ENCODE measurements around the gene THSD7A. TPM values are rescaled to one million over a fixed set of nuclear protein-coding genes. Genes with fewer than 3 reads are reported as not detected.

Gene THSD7A, protein sequence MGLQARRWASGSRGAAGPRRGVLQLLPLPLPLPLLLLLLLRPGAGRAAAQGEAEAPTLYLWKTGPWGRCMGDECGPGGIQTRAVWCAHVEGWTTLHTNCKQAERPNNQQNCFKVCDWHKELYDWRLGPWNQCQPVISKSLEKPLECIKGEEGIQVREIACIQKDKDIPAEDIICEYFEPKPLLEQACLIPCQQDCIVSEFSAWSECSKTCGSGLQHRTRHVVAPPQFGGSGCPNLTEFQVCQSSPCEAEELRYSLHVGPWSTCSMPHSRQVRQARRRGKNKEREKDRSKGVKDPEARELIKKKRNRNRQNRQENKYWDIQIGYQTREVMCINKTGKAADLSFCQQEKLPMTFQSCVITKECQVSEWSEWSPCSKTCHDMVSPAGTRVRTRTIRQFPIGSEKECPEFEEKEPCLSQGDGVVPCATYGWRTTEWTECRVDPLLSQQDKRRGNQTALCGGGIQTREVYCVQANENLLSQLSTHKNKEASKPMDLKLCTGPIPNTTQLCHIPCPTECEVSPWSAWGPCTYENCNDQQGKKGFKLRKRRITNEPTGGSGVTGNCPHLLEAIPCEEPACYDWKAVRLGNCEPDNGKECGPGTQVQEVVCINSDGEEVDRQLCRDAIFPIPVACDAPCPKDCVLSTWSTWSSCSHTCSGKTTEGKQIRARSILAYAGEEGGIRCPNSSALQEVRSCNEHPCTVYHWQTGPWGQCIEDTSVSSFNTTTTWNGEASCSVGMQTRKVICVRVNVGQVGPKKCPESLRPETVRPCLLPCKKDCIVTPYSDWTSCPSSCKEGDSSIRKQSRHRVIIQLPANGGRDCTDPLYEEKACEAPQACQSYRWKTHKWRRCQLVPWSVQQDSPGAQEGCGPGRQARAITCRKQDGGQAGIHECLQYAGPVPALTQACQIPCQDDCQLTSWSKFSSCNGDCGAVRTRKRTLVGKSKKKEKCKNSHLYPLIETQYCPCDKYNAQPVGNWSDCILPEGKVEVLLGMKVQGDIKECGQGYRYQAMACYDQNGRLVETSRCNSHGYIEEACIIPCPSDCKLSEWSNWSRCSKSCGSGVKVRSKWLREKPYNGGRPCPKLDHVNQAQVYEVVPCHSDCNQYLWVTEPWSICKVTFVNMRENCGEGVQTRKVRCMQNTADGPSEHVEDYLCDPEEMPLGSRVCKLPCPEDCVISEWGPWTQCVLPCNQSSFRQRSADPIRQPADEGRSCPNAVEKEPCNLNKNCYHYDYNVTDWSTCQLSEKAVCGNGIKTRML (N-terminal part only)
- total RNA-seq: not detected

DNA sequence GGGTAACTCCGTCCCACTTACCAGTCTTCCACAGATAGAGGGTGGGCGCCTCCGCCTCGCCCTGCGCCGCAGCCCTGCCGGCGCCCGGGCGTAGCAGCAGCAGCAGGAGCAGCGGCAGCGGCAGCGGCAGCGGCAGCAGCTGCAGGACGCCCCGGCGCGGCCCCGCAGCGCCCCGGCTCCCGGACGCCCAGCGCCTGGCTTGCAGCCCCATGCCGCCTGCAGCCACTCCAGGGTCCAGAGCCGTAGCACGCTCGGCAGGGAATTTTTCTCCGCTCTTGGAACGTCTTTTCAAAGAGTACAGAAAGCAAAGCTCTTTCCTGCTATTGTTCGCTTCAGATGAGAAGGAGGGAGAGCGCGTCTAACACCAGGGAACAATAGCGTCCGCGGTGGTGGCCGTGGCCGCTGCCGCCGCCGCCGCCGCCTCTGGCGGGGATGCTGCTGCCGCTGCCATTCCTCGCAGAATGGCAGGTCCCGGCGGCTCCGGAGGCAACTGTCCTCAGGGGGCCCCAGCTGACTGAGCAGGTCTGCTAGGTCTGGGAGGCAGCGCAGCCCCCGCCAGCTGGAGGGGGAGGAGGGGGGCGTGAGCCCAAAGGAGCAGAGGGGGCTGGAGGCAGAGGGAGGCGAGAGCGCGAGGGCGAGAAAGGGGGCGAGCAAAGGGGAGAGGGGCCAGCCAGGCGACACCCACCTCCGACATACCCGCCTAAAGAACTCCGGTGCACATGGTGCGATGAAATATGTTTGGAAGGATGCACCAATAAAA is at the start of gene THSD7A:
THSD7A (minus strand) TSS at position 463 of the 760 bp plus-strand sequence; CDS start at position 211, 252 bp downstream.
- no peaks in the 10 kb centered on the region for H3K36me3 Mint-ChIP-seq (ENCODE audit: low read depth)
- ChIA-PET CTCF (no interaction called here), POLR2A (no interaction called here)
- peaks cover 42% of the 10 kb centered on the region for H3K27me3 Mint-ChIP-seq
- no peak within 1 kb of the TSS for H3K27ac Mint-ChIP-seq
- DNase-seq: no peak
- no peaks in the 10 kb centered on the region for H3K9me3 Mint-ChIP-seq
- no peak within 1 kb of the TSS for H3K4me3 Mint-ChIP-seq
- H3K4me1 Mint-ChIP-seq: peaks cover 7% of the 10 kb centered on the region

GRCh38 chr7:11881680-11882079 is 49.7 kb upstream of the THSD7A start:
- no peak for DNase-seq
- H3K36me3 Mint-ChIP-seq (ENCODE audit: low read depth): no peaks in the 10 kb centered on the region
- POLR2A ChIA-PET: no interaction called here
- H3K4me1 Mint-ChIP-seq: no peaks in the 10 kb centered on the region
- H3K9me3 Mint-ChIP-seq: no peaks in the 10 kb centered on the region
- no peak overlapping the region for H3K27ac Mint-ChIP-seq
- no peaks in the 10 kb centered on the region for H3K27me3 Mint-ChIP-seq
- no peak overlapping the region for H3K4me3 Mint-ChIP-seq
- CTCF ChIA-PET: no interaction called here

DNA sequence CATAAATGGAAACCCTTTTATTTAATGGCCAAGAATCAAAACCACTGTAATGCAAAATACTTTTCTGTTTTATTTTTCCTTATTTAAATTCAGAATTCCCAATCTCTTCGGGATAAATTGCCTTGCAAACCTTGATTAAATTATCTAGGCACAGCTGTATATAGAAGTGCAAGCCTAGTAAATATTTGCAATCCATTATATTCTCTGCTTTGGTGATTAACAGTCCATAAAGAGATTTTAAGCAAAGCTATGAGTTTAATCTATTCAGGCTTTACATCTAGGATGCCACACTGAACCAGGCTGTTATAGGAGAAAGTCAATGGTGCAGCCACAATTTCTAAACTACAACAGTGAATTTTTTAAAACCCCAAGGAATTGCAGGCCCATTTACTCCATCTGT is 43.6 kb upstream of the THSD7A start:
- H3K27ac Mint-ChIP-seq: no peak overlapping the region
- H3K36me3 Mint-ChIP-seq (ENCODE audit: low read depth): no peaks in the 10 kb centered on the region
- DNase-seq: no peak
- H3K9me3 Mint-ChIP-seq: no peaks in the 10 kb centered on the region
- ChIA-PET CTCF (no interaction called here), POLR2A (no interaction called here)
- no peak overlapping the region for H3K4me3 Mint-ChIP-seq
- no peaks in the 10 kb centered on the region for H3K27me3 Mint-ChIP-seq
- no peaks in the 10 kb centered on the region for H3K4me1 Mint-ChIP-seq

- POLR2A ChIA-PET: no interaction called here
- H3K27me3 Mint-ChIP-seq: no peaks in the 10 kb centered on the region
- CTCF ChIA-PET: no interaction called here
- DNase-seq: no peak
- H3K4me3 Mint-ChIP-seq: no peak overlapping the region
- H3K36me3 Mint-ChIP-seq (ENCODE audit: low read depth): no peaks in the 10 kb centered on the region
- no peaks in the 10 kb centered on the region for H3K4me1 Mint-ChIP-seq
- H3K9me3 Mint-ChIP-seq: peaks cover 7% of the 10 kb centered on the region
- no peak overlapping the region for H3K27ac Mint-ChIP-seq
Observed at GRCh38 chr7:11865671-11866070, 33.7 kb upstream of the THSD7A start.

- no peak for DNase-seq
- ChIA-PET POLR2A (no interaction called here), CTCF (no interaction called here)
- Mint-ChIP-seq H3K27ac (no peak overlapping the region), H3K9me3 (no peaks in the 10 kb centered on the region), H3K4me3 (no peak overlapping the region), H3K27me3 (no peaks in the 10 kb centered on the region), H3K4me1 (no peaks in the 10 kb centered on the region), H3K36me3 (ENCODE audit: low read depth) (no peaks in the 10 kb centered on the region)
Observed at GRCh38 chr7:11858622-11859302, 26.8 kb upstream of the THSD7A start.

DNA sequence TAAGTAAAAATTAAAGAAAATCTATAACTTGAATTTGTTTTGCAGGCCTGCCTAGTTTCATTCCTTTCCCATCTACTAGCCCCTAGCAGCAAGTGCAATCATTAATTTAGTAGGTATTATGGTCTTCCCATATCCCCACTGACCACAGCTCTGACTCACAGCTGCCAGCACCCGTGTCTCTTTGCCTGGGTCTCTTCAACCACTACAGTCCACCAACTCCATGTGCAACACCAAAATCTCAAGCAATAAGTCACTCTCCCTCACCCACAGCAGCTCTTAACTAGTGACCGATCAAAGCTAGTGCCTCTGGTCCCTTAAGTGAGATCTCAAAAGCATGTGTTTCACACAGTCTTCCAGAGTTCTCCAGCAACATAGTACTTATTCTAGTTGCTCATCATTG is 26.0 kb upstream of the THSD7A start:
- no peak overlapping the region for H3K27ac Mint-ChIP-seq
- H3K27me3 Mint-ChIP-seq: no peaks in the 10 kb centered on the region
- DNase-seq: no peak
- ChIA-PET CTCF (no interaction called here), POLR2A (no interaction called here)
- no peak overlapping the region for H3K4me3 Mint-ChIP-seq
- no peaks in the 10 kb centered on the region for H3K9me3 Mint-ChIP-seq
- H3K4me1 Mint-ChIP-seq: no peaks in the 10 kb centered on the region
- H3K36me3 Mint-ChIP-seq (ENCODE audit: low read depth): no peaks in the 10 kb centered on the region

- no peak for DNase-seq
- ChIA-PET POLR2A (no interaction called here), CTCF (no interaction called here)
- H3K36me3 Mint-ChIP-seq (ENCODE audit: low read depth): no peaks in the 10 kb centered on the region
- no peak overlapping the region for H3K27ac Mint-ChIP-seq
- no peaks in the 10 kb centered on the region for H3K27me3 Mint-ChIP-seq
- H3K9me3 Mint-ChIP-seq: no peaks in the 10 kb centered on the region
- no peak overlapping the region for H3K4me3 Mint-ChIP-seq
- H3K4me1 Mint-ChIP-seq: no peaks in the 10 kb centered on the region
Observed at GRCh38 chr7:11848251-11848650, 16.3 kb upstream of the THSD7A start.

GRCh38 chr7:11847336-11847735 is 15.3 kb upstream of the THSD7A start:
- ChIA-PET POLR2A (no interaction called here), CTCF (no interaction called here)
- Mint-ChIP-seq H3K4me3 (no peak overlapping the region), H3K36me3 (ENCODE audit: low read depth) (no peaks in the 10 kb centered on the region), H3K4me1 (no peaks in the 10 kb centered on the region), H3K9me3 (no peaks in the 10 kb centered on the region), H3K27ac (no peak overlapping the region), H3K27me3 (no peaks in the 10 kb centered on the region)
- no peak for DNase-seq

GRCh38 chr7:11846361-11846955 is 14.5 kb upstream of the THSD7A start:
- Mint-ChIP-seq H3K36me3 (ENCODE audit: low read depth) (no peaks in the 10 kb centered on the region), H3K27ac (no peak overlapping the region), H3K4me1 (no peaks in the 10 kb centered on the region), H3K4me3 (no peak overlapping the region), H3K9me3 (no peaks in the 10 kb centered on the region), H3K27me3 (no peaks in the 10 kb centered on the region)
- ChIA-PET CTCF (no interaction called here), POLR2A (no interaction called here)
- DNase-seq: no peak

DNA sequence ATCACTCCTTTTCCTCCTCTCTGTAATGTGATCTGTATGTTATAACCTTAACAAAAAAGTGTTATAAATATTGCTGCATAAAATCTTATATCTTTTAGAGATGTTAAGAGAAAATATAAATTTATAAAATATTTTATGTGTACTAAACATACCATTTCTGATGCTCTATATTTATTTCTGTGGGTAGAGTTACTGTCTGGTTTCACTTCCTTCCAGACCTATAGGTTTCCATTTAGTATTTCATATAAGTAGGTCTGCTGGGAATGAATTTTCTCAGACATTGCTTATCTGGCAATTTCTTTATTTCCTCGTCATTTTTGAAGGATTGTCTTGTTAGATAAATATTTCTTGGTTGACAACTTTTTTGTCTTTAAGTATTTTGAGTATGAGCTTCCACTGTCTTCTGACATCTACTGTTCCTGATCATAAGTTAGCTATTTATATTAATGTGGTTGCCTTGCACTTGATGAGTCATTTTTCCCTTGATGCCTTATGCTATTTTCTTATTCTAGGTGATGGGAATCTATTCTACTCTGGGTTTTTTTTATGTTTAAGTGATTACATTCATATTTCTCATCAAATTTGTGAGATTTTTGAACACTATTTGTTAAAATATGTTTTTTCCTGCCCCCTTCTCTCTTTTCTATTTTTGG is 11.2 kb upstream of the THSD7A start:
- Mint-ChIP-seq H3K27me3 (no peaks in the 10 kb centered on the region), H3K4me3 (no peak overlapping the region), H3K36me3 (ENCODE audit: low read depth) (no peaks in the 10 kb centered on the region), H3K27ac (no peak overlapping the region), H3K4me1 (no peaks in the 10 kb centered on the region), H3K9me3 (no peaks in the 10 kb centered on the region)
- no peak for DNase-seq
- ChIA-PET POLR2A (no interaction called here), CTCF (no interaction called here)

DNA sequence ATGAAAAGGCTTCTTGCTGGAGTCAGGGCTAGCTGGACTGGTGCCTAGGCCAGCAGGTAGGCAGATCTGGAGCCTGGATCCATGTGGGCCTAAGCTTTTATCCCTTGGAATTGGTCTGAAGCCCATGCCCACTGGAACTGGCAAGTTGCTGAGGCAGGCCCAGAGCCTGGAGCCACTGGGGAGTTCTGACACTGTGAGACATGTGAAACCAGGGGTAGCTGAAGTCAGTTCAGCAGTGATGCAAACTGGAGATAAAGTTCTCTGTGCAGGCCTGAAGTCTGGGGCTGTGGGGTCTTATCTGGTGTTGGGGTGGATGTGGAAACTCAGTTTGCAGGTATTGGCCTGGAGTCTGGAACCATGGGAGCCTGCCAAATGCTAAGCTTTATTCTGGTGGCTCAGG is 9.7 kb upstream of the THSD7A start:
- H3K27me3 Mint-ChIP-seq: no peaks in the 10 kb centered on the region
- H3K36me3 Mint-ChIP-seq (ENCODE audit: low read depth): no peaks in the 10 kb centered on the region
- ChIA-PET CTCF (no interaction called here), POLR2A (no interaction called here)
- H3K9me3 Mint-ChIP-seq: no peaks in the 10 kb centered on the region
- no peaks in the 10 kb centered on the region for H3K4me1 Mint-ChIP-seq
- no peak overlapping the region for H3K27ac Mint-ChIP-seq
- H3K4me3 Mint-ChIP-seq: no peak overlapping the region
- DNase-seq: no peak

DNA sequence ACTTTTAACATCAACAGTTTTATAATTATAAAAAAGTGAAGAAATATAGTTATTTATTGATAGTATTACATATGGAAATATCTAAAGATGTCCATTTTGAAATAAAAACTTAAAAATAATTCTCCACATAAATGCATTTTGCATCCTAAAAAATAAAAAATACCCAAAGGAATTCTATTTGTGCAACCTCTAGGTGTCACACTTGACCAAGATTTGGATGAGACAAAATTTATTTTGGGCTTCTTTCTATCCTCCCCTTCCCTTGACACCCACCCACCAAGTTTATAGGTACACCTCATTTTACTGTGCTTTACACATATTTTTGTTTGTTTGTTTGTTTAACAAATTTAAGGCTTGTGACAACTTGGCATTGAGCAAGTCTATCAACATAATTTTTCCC is 3.3 kb upstream of the THSD7A start:
- CTCF ChIA-PET: no interaction called here

More for the DNA sequence above, 3.3 kb upstream of the THSD7A start:
- peaks cover 34% of the 10 kb centered on the region for H3K27me3 Mint-ChIP-seq
- H3K36me3 Mint-ChIP-seq (ENCODE audit: low read depth): no peaks in the 10 kb centered on the region
- no peak overlapping the region for H3K27ac Mint-ChIP-seq
- peaks cover 7% of the 10 kb centered on the region for H3K4me1 Mint-ChIP-seq
- DNase-seq: no peak
- no peak overlapping the region for H3K4me3 Mint-ChIP-seq
- H3K9me3 Mint-ChIP-seq: no peaks in the 10 kb centered on the region
- POLR2A ChIA-PET: no interaction called here

Measured in activated CD4-positive, alpha-beta T cell treated with anti-CD3 and anti-CD28 coated beads, Interleukin-2, amount 10 ng/mL, durations not matched to agents 7 days and 5 days (primary cell).